ENCODE measurements around the gene ANP32D. TPM values are rescaled to one million over a fixed set of nuclear protein-coding genes. Genes with fewer than 3 reads are reported as not detected.
"Not testable (repeated sequence)": the region's sequence is repeated elsewhere in the genome, so short reads cannot be mapped to it uniquely, and the experiment has no call there.

Gene ANP32D
- total RNA-seq, result under 1 TPM in 1 of 3 donors, not detected in 2; 0.59 TPM

DNA sequence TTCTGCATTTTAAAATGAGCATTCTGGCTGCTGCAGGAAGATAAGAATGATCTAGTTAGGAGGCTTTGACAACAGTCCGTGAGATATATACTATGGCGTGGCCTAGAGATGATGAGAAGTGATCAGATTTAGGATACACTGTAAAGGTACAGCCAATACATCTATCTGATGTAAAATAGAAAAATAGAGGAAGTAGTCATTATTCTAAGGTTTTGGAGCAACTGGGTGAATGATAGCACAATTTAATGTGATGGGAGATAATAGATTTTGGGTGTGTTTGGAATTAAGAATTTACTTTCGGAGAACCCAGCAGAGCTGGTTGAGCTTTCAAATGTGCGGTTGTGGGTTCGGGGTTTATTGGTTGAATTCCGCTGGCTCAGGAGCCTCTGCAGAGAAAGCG lies at the start of gene ANP32D:
Gene ANP32D (plus strand): TSS at position 301 of the 400 bp plus-strand sequence. CDS start 106 bp downstream, outside the sequence.
- no peaks in the 10 kb centered on the region for H3K36me3 ChIP-seq
- no peak for DNase-seq (ENCODE audit: low spot score in 2 of 2)
- peaks cover 12 to 35% of the 10 kb centered on the region in 2 donors for H3K9me3 ChIP-seq
- intact Hi-C loops (cut with DNase I; ENCODE audit: low total_unique reads), result no loop called here
- no peak within 1 kb of the TSS for H3K4me3 ChIP-seq
- H3K27me3 ChIP-seq, result no peaks in the 10 kb centered on the region
- no peaks in the 10 kb centered on the region for H3K4me1 ChIP-seq
- H3K27ac ChIP-seq, result no peak within 1 kb of the TSS
- TF ChIP-seq POLR2AphosphoS5 (IDR thresholded peaks at IDR 0.05) (no peak), CTCF (IDR thresholded peaks at IDR 0.05) (no peak), POLR2A (IDR thresholded peaks at IDR 0.05) (no peak)

DNA sequence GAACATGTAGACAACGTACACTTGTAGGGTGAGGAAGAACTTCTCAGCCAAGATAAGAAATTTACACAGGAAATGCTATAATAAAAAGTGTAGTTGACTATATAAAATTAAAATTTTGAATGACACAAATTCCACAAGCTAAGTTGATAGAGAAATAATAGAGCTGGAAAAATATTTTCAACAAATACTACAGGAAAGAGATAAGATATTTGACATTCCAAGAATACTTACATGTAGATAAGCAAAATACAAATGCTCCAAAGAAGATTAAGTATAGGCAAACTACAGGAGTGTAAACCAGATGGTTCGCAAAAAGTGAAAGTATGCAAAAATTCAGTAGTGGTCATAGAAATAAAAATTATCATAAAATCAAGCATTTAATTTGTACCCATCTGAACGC lies 49.2 kb upstream of the ANP32D start:
- Histone ChIP-seq H3K4me1 (no peaks in the 10 kb centered on the region), H3K4me3 (no peak overlapping the region), H3K27me3 (no peaks in the 10 kb centered on the region), H3K36me3 (no peaks in the 10 kb centered on the region), H3K27ac (no peak overlapping the region), H3K9me3 (no peaks in the 10 kb centered on the region)
- intact Hi-C loops (cut with DNase I; ENCODE audit: low total_unique reads), result no loop called here
- DNase-seq (ENCODE audit: low spot score in 2 of 2), result no peak
- TF ChIP-seq CTCF (IDR thresholded peaks at IDR 0.05), result no peak
- no peak for TF ChIP-seq POLR2AphosphoS5 (IDR thresholded peaks at IDR 0.05)
- no peak for TF ChIP-seq POLR2A (IDR thresholded peaks at IDR 0.05)

- no peak for DNase-seq (ENCODE audit: low spot score in 2 of 2)
- no peak for TF ChIP-seq POLR2AphosphoS5 (IDR thresholded peaks at IDR 0.05)
- no peak for TF ChIP-seq CTCF (IDR thresholded peaks at IDR 0.05)
- no peak for TF ChIP-seq POLR2A (IDR thresholded peaks at IDR 0.05)
- no peak overlapping the region for H3K4me3 ChIP-seq
- H3K9me3 ChIP-seq, result peaks cover 0 to 3% of the 10 kb centered on the region in 2 donors
- no peaks in the 10 kb centered on the region for H3K36me3 ChIP-seq
- H3K27ac ChIP-seq, result no peak overlapping the region
- no peaks in the 10 kb centered on the region for H3K27me3 ChIP-seq
- H3K4me1 ChIP-seq, result no peaks in the 10 kb centered on the region
- intact Hi-C loops (cut with DNase I; ENCODE audit: low total_unique reads), result no loop called here
Measured at GRCh38 chr12:48424644-48425043, 47.7 kb upstream of the ANP32D start.

DNA sequence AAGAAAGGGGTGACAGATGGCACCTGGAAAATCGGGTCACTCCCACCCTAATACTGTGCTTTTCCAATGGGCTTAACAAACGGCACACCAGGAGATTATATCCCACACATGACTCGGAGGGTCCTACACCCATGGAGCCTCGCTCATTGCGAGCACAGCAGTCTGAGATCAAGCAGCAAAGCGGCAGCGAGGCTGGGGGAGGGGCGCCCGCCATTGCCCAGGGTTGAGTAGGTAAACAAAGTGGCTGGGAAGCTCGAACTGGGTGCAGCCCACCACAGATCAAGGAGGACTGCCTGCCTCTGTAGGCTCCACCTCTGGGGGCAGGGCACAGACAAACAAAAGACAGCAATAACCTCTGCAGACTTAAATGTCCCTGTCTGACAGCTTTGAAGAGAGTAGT lies 38.3 kb upstream of the ANP32D start:
- DNase-seq (ENCODE audit: low spot score in 2 of 2); H3K4me3 ChIP-seq; intact Hi-C loops (cut with DNase I; ENCODE audit: low total_unique reads); H3K9me3 ChIP-seq; H3K27ac ChIP-seq; H3K27me3 ChIP-seq; H3K4me1 ChIP-seq; H3K36me3 ChIP-seq: not testable (repeated sequence)

- Histone ChIP-seq H3K36me3 (no peaks in the 10 kb centered on the region), H3K27me3 (no peaks in the 10 kb centered on the region), H3K9me3 (no peaks in the 10 kb centered on the region), H3K27ac (no peak overlapping the region), H3K4me3 (no peak overlapping the region), H3K4me1 (no peaks in the 10 kb centered on the region)
- no peak for TF ChIP-seq CTCF (IDR thresholded peaks at IDR 0.05)
- TF ChIP-seq POLR2A (IDR thresholded peaks at IDR 0.05), result no peak
- no peak for TF ChIP-seq POLR2AphosphoS5 (IDR thresholded peaks at IDR 0.05)
- no peak for DNase-seq (ENCODE audit: low spot score in 2 of 2)
- intact Hi-C loops (cut with DNase I; ENCODE audit: low total_unique reads), result no loop called here
Measured at GRCh38 chr12:48441069-48441468, 31.3 kb upstream of the ANP32D start.

Data from breast epithelium (tissue), 4 donors.